ENCODE data around the gene NOX5. TPM values are rescaled to one million over a fixed set of nuclear protein-coding genes. Genes with fewer than 3 reads are reported as not detected.

Gene NOX5
- total RNA-seq, 2 experiments from 2014 or later = not detected

- ATAC-seq = no peak
- H3K27ac Mint-ChIP-seq = no peak overlapping the region
- intact Hi-C loops (cut with micrococcal nuclease) = no loop called here
- no peaks in the 10 kb centered on the region for H3K36me3 Mint-ChIP-seq (ENCODE audit: low read depth)
- ChIA-PET CTCF (no interaction called here), POLR2A (no interaction called here)
- no peaks in the 10 kb centered on the region for H3K9me3 Mint-ChIP-seq
- peaks cover 3% of the 10 kb centered on the region for H3K27me3 Mint-ChIP-seq
- no peak for DNase-seq
- no peak overlapping the region for H3K4me3 Mint-ChIP-seq
- no peak for TF ChIP-seq CTCF (IDR thresholded peaks at IDR 0.05)
- no peaks in the 10 kb centered on the region for H3K4me1 Mint-ChIP-seq (ENCODE audit: low read depth)
Observed at GRCh38 chr15:68983961-68984481, 30.5 kb upstream of the NOX5 start.

GRCh38 chr15:68984586-68984985, 29.9 kb upstream of the NOX5 start:
- ChIA-PET CTCF (no interaction called here), POLR2A (no interaction called here)
- Mint-ChIP-seq H3K27me3 (peaks cover 3% of the 10 kb centered on the region), H3K27ac (no peak overlapping the region), H3K4me1 (ENCODE audit: low read depth) (no peaks in the 10 kb centered on the region), H3K36me3 (ENCODE audit: low read depth) (no peaks in the 10 kb centered on the region), H3K9me3 (no peaks in the 10 kb centered on the region), H3K4me3 (no peak overlapping the region)
- no peak for ATAC-seq
- DNase-seq = no peak
- no peak for TF ChIP-seq CTCF (IDR thresholded peaks at IDR 0.05)
- intact Hi-C loops (cut with micrococcal nuclease) = no loop called here

- no peak for ATAC-seq
- Mint-ChIP-seq H3K4me1 (ENCODE audit: low read depth) (no peaks in the 10 kb centered on the region), H3K9me3 (no peaks in the 10 kb centered on the region), H3K27me3 (peaks cover 3% of the 10 kb centered on the region), H3K27ac (no peak overlapping the region), H3K36me3 (ENCODE audit: low read depth) (no peaks in the 10 kb centered on the region), H3K4me3 (no peak overlapping the region)
- intact Hi-C loops (cut with micrococcal nuclease) = no loop called here
- POLR2A ChIA-PET = no interaction called here
- no peak for DNase-seq
- CTCF ChIA-PET = no interaction called here
- no peak for TF ChIP-seq CTCF (IDR thresholded peaks at IDR 0.05)
Observed at GRCh38 chr15:68985361-68985891, 29.1 kb upstream of the NOX5 start.

GRCh38 chr15:68986322-68986721, 28.2 kb upstream of the NOX5 start:
- Mint-ChIP-seq H3K9me3 (no peaks in the 10 kb centered on the region), H3K4me3 (no peak overlapping the region), H3K27me3 (peaks cover 3% of the 10 kb centered on the region), H3K4me1 (ENCODE audit: low read depth) (no peaks in the 10 kb centered on the region), H3K36me3 (ENCODE audit: low read depth) (no peaks in the 10 kb centered on the region), H3K27ac (no peak overlapping the region)
- ChIA-PET POLR2A (no interaction called here), CTCF (no interaction called here)
- intact Hi-C loops (cut with micrococcal nuclease) = no loop called here
- no peak for TF ChIP-seq CTCF (IDR thresholded peaks at IDR 0.05)
- ATAC-seq = no peak
- no peak for DNase-seq

GRCh38 chr15:68987120-68987519, 27.4 kb upstream of the NOX5 start:
- TF ChIP-seq CTCF (IDR thresholded peaks at IDR 0.05) = no peak
- ATAC-seq = no peak
- H3K27ac Mint-ChIP-seq = no peak overlapping the region
- intact Hi-C loops (cut with micrococcal nuclease) = no loop called here
- no peak overlapping the region for H3K4me3 Mint-ChIP-seq
- H3K4me1 Mint-ChIP-seq (ENCODE audit: low read depth) = no peaks in the 10 kb centered on the region
- ChIA-PET CTCF (no interaction called here), POLR2A (no interaction called here)
- no peaks in the 10 kb centered on the region for H3K36me3 Mint-ChIP-seq (ENCODE audit: low read depth)
- no peak for DNase-seq
- H3K27me3 Mint-ChIP-seq = peaks cover 2% of the 10 kb centered on the region
- no peaks in the 10 kb centered on the region for H3K9me3 Mint-ChIP-seq
